Stimulated activated CD4-positive, alpha-beta T cell treated with anti-CD3 and anti-CD28 coated beads, TNF-alpha, amount 100 ng/mL, for 1 hour (primary cell): ENCODE measurements around the gene ASIC1.
A peak's percentile ranks its signal among the peaks of the same experiment; 100 is the strongest.

Experiments used
- DNase-seq, 3 donors: peaks; one replicate each; pipeline ENCODE4 v3.0.0-alpha.2; 2020; ENCODE audit warnings: low read depth in 3 of 3, low spot score in 1 of 3

The ASIC1 gene

GRCh38 chr12:50040657-50041056 lies 16.7 kb upstream of the ASIC1 start:
- no peak for DNase-seq

DNA sequence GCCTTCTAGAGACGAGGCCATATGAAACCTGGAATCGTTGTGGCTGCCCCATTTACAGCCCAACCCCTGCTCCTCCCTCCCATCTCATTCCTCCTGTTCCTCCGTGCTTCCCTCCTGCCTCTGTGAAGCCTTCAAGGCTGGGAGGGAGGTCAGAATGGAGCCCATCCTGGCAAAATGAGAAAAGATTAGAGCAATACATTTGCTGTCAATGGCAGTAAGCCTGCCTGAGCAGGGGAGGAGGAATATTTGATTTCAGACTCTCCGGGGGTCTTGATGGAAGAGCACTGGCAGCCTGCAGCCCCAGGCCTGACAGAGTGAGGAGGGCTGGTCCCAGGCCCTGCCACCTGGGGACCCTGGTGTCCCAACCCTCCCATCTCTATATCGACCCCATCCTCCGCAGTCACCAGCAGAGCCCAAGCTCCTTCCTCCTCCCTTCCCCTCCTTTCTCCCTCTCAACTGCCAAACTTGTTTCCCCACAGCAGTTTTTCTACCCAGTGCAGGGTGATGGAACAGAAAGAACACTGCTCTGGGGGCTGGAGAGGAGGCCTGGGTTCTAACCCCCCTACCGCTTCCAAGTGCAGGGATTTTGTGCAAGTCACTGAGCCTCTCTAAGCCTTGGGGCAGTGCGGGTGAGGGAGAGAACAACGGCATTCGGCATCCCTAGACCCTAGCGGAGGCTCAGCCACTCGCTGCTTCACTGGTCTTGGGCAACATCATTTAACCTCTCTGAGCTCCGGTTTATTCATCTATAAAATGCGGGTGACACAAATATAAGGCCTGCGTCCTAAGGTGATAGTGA lies 16.1 kb upstream of the ASIC1 start:
- no peak for DNase-seq

DNA sequence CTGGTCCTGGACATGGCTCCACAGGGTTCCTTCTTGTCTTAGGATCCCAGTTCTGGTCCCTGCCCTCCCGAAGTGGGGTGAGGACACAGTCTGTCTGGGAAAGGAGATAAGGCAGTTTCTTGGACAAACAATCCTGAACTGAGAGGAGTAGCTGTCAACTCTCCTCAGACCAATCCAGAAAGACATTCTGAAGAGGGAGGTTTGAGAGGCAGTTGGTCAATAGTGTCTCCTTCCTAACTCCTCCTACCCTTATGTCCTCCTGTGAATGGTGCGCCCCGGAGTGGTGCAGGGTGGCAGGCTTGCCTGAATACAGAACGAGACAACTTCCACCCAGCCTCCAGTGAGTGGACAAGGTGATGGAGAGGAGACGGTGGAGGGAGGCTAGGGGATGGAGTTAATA lies 15.4 kb upstream of the ASIC1 start:
- DNase-seq: no peak

DNA sequence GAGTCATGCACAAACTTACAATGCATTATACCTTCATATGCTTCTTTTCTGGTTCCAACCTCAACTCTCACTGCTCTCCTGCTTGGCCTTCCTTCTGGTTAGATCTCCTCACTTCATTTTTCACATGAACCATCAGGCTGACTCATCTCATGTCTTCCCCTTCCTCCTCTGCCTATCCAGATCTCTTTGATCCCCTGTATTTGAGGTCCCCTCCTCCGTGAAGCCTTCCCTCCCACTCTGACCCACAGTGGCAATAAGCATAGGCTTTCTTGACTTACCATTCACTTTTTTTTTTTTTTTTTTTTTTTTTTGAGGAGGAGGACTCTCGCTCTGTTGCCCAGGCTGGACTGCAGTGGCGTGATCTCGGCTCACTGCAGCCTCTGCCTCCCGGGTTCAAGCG lies 14.7 kb upstream of the ASIC1 start:
- DNase-seq: no peak

DNA sequence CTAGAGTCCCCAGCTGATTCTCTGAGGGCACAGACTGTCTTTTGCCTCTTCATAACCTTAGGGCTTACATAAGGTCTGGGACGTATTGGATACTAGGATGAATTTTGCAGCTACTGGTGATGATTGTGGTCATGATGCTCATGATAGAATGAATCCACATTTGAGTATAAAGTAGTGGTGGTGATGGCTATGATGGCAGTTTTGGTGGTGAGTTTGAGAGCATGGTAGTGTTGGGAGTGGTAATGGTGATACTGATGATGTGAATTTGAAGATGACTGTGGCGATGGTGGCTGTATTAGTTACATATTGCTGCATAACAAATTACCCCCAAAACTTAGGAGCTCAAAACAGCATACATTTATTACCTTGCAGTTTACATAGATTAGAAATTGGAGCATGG lies 14.1 kb upstream of the ASIC1 start:
- no peak for DNase-seq

GRCh38 chr12:50043854-50044253 lies 13.5 kb upstream of the ASIC1 start:
- DNase-seq: no peak

GRCh38 chr12:50047693-50048250 lies 9.6 kb upstream of the ASIC1 start:
- no peak for DNase-seq

- DNase-seq: no peak
These were observed 7.9 kb upstream of the ASIC1 start for GRCh38 chr12:50049254-50050118.

DNA sequence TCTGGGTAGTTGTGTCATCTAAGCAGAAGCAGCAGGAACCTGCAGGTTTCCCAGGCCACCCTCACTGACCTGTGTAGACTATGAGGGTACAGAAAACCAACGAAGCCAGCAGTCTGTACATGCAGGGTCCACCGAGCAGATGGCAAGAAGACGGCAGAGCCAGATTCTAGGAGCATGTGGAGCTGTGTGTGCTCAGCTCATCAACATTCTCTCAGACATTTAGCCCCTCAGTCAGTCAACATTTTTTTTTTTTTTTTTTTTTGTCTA lies 7.3 kb upstream of the ASIC1 start:
- no peak for DNase-seq

DNA sequence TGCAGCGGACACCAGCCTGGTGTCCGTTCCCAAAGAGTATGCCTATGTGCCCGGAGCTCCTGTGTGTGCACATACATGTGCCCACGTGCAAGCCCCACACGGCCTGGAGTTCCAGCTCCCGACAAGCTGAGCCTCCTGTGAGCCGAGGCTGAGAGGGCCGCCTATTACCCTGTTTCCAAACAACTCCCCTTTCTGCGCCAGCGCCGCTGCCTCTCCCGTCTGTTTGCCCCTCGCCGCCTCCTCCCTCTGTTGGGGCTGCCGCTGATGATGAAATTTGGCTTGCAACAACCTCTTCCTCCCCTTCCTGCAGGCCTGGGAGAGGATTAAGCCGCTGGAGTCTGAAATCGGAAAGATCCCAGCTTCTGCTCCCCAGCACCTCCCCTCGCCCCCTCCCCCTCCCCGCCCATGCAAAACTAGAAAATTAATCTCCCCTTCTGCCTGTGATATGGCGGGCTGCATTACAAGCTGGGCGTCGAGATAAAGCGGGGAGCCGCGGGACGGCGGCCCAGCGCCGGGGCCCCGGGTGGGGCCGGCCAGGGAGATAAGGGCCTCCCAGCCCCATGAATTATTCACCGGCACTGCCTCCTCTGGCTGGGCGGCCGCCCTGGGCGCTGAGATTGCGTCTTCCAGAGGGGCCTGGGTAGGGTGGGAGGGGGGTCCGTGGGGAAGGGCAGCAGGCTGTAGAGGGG lies 6.8 kb upstream of the ASIC1 start:
- no peak for DNase-seq

GRCh38 chr12:50051101-50051806 lies 6.1 kb upstream of the ASIC1 start:
- no peak for DNase-seq

- no peak for DNase-seq
These were observed 4.9 kb upstream of the ASIC1 start for GRCh38 chr12:50052544-50052943.

DNA sequence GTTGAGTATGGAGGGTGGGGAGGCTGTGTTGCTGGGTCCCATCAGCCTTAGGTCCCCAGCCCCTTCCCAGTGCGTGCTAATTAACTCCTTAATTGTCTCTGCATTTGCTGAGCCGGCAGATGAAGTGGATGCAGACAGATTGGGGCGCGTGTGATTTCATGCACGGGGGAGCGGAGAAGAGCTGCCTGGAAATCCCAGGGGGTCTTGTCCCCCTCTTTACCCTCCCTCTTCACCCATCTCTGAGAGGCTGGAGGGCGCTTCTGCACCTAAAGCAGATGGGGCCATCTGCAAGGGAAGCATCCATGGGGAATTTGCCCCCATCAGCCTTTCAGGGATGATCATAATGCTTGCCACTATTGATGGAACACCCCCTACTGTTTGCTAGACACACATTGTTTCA lies 4.4 kb upstream of the ASIC1 start:
- no peak for DNase-seq

DNA sequence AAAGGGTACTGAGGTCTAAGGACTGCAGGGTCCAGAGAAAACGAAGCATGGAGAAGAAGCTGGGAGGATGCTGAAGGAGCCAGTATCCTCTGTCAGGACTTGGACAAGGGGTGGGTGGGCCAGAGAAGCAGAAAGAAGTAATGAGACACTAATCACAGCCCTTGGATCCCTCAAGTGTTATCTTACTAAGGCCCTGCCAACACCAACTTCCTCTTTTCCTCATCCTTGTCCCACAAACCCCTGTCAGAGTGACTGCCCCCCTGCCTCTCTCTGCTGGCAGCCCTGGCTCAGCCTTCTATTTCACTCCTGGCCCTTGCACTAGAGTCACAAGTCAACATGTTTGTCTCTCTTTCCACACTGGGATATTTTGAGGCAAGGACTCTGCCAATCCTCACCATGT lies 3.8 kb upstream of the ASIC1 start:
- no peak for DNase-seq

GRCh38 chr12:50055831-50056638 lies 1.4 kb upstream of the ASIC1 start:
- peak in 2 of 3 donors; percentile 24 to 52 for DNase-seq

DNA sequence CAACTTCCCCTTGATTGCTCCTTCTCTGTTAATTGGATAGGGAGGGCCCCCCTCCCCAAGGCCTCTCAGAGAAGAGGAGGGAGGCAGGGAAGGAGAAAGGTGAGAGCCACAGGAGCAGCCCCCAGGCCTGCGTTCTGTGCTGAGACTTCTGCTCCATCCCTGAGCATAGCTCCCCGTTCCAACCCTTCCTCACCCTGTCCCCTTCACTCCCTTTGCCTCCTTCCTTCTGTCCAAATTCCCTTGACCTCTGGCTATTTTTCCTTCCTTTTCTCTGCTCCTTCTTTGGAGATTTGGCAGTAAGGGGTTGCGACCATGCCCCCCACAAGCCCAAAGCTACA lies 788 bp upstream of the ASIC1 start:
- no peak for DNase-seq

GRCh38 chr12:50057896-50058670 lies 687 bp downstream of the ASIC1 start:
- DNase-seq: no peak

DNA sequence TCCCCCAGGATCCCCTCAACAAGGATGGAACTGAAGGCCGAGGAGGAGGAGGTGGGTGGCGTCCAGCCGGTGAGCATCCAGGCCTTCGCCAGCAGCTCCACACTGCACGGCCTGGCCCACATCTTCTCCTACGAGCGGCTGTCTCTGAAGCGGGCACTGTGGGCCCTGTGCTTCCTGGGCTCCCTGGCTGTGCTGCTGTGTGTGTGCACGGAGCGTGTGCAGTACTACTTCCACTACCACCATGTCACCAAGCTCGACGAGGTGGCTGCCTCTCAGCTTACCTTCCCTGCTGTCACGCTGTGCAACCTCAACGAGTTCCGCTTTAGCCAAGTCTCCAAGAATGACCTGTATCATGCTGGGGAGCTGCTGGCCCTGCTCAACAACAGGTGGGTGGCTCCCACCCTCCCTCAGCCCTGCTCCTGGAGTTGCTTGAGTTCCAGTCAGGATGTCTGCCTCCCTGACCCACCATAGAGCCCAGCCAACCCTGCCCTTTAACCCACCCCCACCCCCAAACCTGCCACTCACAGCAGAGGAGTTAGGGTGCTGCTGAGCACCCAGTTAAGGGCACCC lies 1.4 kb downstream of the ASIC1 start:
- no peak for DNase-seq

GRCh38 chr12:50059440-50060119 lies 2.2 kb downstream of the ASIC1 start:
- peak in 1 of 3 donors; percentile 32 for DNase-seq
